ENCODE data around the gene ZNF689. TPM values are rescaled to one million over a fixed set of nuclear protein-coding genes. Genes with fewer than 3 reads are reported as not detected.
"Not testable (repeated sequence)": the region's sequence is repeated elsewhere in the genome, so short reads cannot be mapped to it uniquely, and the experiment has no call there.

ZNF689 gene
- total RNA-seq, 1 experiment from 2014 or later, result 23.0 TPM

- peak; percentile 19 for DNase-seq (ENCODE audit: low read depth, low spot score)
- in situ Hi-C loops (cut with HindIII; ENCODE audit: low pct_unique_long_range_greater_than_20kb, low sequenced_read_pairs), result no loop called here
Observed at GRCh38 chr16:30609002-30609925, 925 bp downstream of the ZNF689 start.

GRCh38 chr16:30606004-30606403, 4.2 kb downstream of the ZNF689 start:
- no peak for DNase-seq (ENCODE audit: low read depth, low spot score)
- in situ Hi-C loops (cut with HindIII; ENCODE audit: low pct_unique_long_range_greater_than_20kb, low sequenced_read_pairs), result no loop called here

GRCh38 chr16:30605158-30605557, 5.0 kb downstream of the ZNF689 start:
- no peak for DNase-seq (ENCODE audit: low read depth, low spot score)
- in situ Hi-C loops (cut with HindIII; ENCODE audit: low pct_unique_long_range_greater_than_20kb, low sequenced_read_pairs), result no loop called here

- no peak for DNase-seq (ENCODE audit: low read depth, low spot score)
- in situ Hi-C loops (cut with HindIII; ENCODE audit: low pct_unique_long_range_greater_than_20kb, low sequenced_read_pairs), result no loop called here
Observed at GRCh38 chr16:30604316-30604947, 5.8 kb downstream of the ZNF689 start.

GRCh38 chr16:30603945-30604315, 6.3 kb downstream of the ZNF689 start:
- DNase-seq (ENCODE audit: low read depth, low spot score), result no peak
- in situ Hi-C loops (cut with HindIII; ENCODE audit: low pct_unique_long_range_greater_than_20kb, low sequenced_read_pairs), result no loop called here

- DNase-seq (ENCODE audit: low read depth, low spot score), result no peak
- in situ Hi-C loops (cut with HindIII; ENCODE audit: low pct_unique_long_range_greater_than_20kb, low sequenced_read_pairs), result no loop called here
Observed at GRCh38 chr16:30602616-30603277, 7.4 kb downstream of the ZNF689 start.

GRCh38 chr16:30601966-30602365, 8.2 kb downstream of the ZNF689 start:
- in situ Hi-C loops (cut with HindIII; ENCODE audit: low pct_unique_long_range_greater_than_20kb, low sequenced_read_pairs), result no loop called here
- no peak for DNase-seq (ENCODE audit: low read depth, low spot score)

GRCh38 chr16:30600929-30601328, 9.3 kb downstream of the ZNF689 start:
- no peak for DNase-seq (ENCODE audit: low read depth, low spot score)
- in situ Hi-C loops (cut with HindIII; ENCODE audit: low pct_unique_long_range_greater_than_20kb, low sequenced_read_pairs), result no loop called here

- no peak for DNase-seq (ENCODE audit: low read depth, low spot score)
Observed at GRCh38 chr16:30600215-30600614, 10.0 kb downstream of the ZNF689 start.

GRCh38 chr16:30592871-30593270, 17.3 kb downstream of the ZNF689 start:
- DNase-seq (ENCODE audit: low read depth, low spot score), result no peak
- in situ Hi-C loops (cut with HindIII; ENCODE audit: low pct_unique_long_range_greater_than_20kb, low sequenced_read_pairs), result no loop called here

More at GRCh38 chr16:30600215-30600614, 10.0 kb downstream of the ZNF689 start:
- in situ Hi-C loops (cut with HindIII; ENCODE audit: low pct_unique_long_range_greater_than_20kb, low sequenced_read_pairs), result no loop called here

- in situ Hi-C loops (cut with HindIII; ENCODE audit: low pct_unique_long_range_greater_than_20kb, low sequenced_read_pairs); DNase-seq (ENCODE audit: low read depth, low spot score): not testable (repeated sequence)
Observed at GRCh38 chr16:30590869-30591268, 19.3 kb downstream of the ZNF689 start.

GRCh38 chr16:30589582-30589981, 20.6 kb downstream of the ZNF689 start:
- DNase-seq (ENCODE audit: low read depth, low spot score); in situ Hi-C loops (cut with HindIII; ENCODE audit: low pct_unique_long_range_greater_than_20kb, low sequenced_read_pairs): not testable (repeated sequence)

- in situ Hi-C loops (cut with HindIII; ENCODE audit: low pct_unique_long_range_greater_than_20kb, low sequenced_read_pairs), result no loop called here
- no peak for DNase-seq (ENCODE audit: low read depth, low spot score)
Observed at GRCh38 chr16:30588651-30589050, 21.5 kb downstream of the ZNF689 start.

- in situ Hi-C loops (cut with HindIII; ENCODE audit: low pct_unique_long_range_greater_than_20kb, low sequenced_read_pairs), result no loop called here
Observed at GRCh38 chr16:30585400-30586191, 24.6 kb downstream of the ZNF689 start, which contains the start of gene ZNF785. Gene ZNF785, minus strand, starts transcription at chr16:30585697. Its CDS starts 86 bp downstream, at chr16:30585611.

GRCh38 chr16:30585022-30585399, 25.2 kb downstream of the ZNF689 start:
- no peak for DNase-seq (ENCODE audit: low read depth, low spot score)

More at GRCh38 chr16:30585400-30586191, 24.6 kb downstream of the ZNF689 start, which contains the start of gene ZNF785:
- DNase-seq (ENCODE audit: low read depth, low spot score), result peak; percentile 99

GRCh38 chr16:30582611-30583340, 27.4 kb downstream of the ZNF689 start:
- DNase-seq (ENCODE audit: low read depth, low spot score), result no peak
- in situ Hi-C loops (cut with HindIII; ENCODE audit: low pct_unique_long_range_greater_than_20kb, low sequenced_read_pairs), result no loop called here

More at GRCh38 chr16:30585022-30585399, 25.2 kb downstream of the ZNF689 start:
- in situ Hi-C loops (cut with HindIII; ENCODE audit: low pct_unique_long_range_greater_than_20kb, low sequenced_read_pairs), result no loop called here

- in situ Hi-C loops (cut with HindIII; ENCODE audit: low pct_unique_long_range_greater_than_20kb, low sequenced_read_pairs), result no loop called here
- DNase-seq (ENCODE audit: low read depth, low spot score), result no peak
Observed at GRCh38 chr16:30581457-30581856, 28.7 kb downstream of the ZNF689 start.

All from SK-MEL-5 (cell line).